GM18868 (cell line): ENCODE data around the gene POC1B.

Experiments
- ATAC-seq: cut with Tn5 transposase; IDR thresholded peaks from one replicate; pipeline ENCODE4 v1.9.1; 2021; ENCODE audit warnings: mild to moderate bottlenecking, moderate library complexity; ENCODE audit not compliant: unreplicated experiment

The POC1B gene

GRCh38 chr12:89525824-89526770, at the start of gene POC1B:
POC1B (minus strand) TSS chr12:89526047; CDS start chr12:89525895, 152 bp downstream.
- peak; percentile 65 for ATAC-seq

DNA sequence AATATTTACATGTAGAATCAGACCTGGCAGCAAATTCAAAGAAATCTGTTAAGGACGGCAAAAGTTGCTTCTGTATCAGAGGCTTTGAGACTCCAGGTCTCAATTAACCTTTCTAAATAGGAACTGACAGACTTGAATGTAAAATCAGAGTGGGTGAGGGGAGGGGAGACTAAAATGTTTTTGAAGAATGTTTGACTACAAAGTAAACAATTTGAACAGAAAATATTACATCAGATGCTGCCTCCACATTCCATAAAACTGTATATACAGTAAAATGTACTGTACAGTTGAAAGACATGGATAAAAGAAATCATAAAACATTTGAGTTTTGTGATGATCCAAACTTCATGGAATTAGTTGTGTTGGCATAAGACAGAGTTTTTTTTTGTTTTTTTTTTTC, 49.5 kb upstream of the POC1B start:
- ATAC-seq, result no peak

- peak; percentile 40 for ATAC-seq
Observed at GRCh38 chr12:89574736-89575208, 48.9 kb upstream of the POC1B start.

- ATAC-seq, result no peak
Observed at GRCh38 chr12:89573051-89573810, 47.4 kb upstream of the POC1B start.

GRCh38 chr12:89571491-89572195, 45.8 kb upstream of the POC1B start:
- ATAC-seq, result no peak

GRCh38 chr12:89568484-89568883, 42.6 kb upstream of the POC1B start:
- ATAC-seq, result no peak

DNA sequence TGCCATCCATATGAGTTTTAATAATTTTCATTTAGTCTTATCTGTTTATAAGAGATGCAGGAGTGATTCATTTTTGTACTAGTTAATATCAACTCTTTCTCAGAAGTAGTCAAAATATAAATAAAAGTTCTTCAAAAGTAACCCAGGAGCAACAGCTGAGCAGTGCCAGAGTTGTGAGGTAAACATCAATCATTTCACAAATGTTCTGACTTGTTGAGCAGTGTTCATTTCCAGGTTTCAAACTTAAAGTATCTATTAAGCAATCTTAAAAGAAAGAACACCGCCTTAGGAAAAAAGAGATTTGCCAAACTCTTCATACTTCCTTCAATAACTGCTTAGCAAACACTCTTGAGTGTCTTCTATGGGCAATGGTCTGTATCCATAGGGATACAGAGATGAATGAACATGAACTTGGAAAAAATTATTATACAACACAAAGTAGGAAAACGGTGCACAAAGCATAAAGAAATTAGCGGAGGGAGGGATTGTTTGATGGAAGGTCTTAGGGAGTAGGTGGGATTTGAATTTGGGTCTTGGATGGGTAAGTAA, 41.9 kb upstream of the POC1B start:
- ATAC-seq, result no peak

DNA sequence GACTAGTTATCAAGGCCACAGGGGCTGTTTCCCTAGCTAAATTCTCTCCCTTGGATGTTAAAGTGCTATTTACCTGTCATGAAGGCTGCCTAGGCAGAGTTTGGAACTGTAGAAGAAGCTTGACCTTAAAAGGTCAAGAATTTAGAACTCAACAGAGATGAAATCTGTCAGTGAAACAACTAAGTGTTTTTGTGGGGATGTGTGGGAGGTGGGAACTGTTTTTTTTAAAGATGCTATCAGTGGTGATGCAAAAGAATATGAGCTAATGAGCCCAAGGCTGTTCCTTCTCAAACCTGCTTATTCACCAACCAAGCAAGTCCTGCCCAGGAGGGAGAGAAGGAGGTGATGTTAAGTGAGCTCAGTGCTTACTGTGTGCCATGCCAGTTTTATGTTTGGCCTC, 40.8 kb upstream of the POC1B start:
- peak; percentile 54 for ATAC-seq

GRCh38 chr12:89565002-89565401, 39.2 kb upstream of the POC1B start:
- ATAC-seq, result no peak

DNA sequence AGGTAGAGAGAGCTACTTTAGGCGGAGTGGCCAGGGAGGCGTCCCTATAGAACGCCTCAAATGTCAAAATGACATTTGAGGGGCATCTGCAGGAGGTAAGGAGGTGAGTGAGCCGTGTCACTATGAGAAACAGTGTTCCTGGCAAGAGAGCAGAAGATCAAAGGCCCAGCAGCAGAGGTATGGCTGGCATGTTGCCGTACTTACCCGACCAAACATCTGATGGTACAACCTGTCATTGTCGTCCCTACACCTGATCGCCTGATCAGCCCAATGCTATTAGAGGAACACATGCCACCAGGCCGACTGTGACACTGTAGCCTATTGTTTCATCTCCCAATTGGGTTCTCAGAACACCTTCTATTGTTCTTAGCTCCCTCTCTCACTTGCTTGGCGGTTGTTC, 33.9 kb upstream of the POC1B start:
- ATAC-seq, result no peak

DNA sequence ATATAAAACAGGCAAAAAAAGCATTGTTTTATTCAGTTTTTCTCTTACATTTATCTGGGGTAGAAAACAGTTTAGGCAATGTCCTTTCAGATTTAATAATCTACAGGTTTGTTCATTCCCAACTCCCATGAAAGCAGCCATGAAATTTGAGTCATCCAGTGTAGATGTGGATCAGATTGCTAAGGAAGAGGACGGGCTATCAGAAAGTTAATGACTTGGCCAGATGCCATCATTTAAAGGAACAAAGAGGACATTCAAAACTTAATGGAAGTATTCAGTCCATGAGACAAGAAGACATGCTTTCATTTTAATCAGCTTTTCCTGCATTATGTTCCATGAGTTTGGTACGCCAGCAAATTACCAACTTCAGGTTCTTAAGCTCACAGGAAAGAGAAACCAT, 31.1 kb upstream of the POC1B start:
- ATAC-seq, result no peak

DNA sequence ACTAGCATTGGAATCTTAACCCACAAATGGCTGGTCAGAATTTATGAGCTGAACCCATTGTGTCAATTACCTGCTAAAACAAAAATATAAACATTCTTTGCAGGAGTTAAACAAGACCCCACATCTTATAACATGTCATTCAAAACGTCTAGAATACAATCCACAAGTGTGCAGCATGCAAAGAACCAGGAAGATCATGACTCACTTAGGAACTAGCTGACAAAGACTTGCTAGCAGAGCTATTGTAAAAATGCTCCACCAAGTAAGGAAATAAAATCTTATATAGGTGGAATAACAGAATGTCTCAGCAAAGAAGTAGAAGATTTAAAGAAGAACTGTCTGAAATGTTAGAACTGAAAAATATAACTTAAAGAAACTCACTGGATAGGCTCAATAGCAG, 26.5 kb upstream of the POC1B start:
- no peak for ATAC-seq

DNA sequence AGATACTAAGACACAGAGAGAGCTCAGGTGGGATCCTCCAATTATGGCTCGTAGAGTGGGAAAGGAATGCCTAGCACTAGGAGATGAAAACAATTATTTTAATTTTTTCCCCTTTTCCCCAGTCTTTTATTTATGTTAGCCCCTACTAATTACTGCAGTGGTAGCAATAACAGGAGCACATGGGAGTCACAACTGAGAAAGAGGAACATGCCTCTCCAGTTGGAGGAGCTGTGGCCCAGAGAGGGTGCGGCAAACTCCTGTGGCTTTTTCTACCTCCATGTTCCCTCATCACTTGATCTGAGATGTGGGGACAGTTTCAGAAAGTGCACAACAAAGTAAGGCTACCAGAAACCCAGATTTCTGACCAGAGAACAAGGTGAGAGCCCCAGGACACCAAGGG, 25.9 kb upstream of the POC1B start:
- no peak for ATAC-seq

DNA sequence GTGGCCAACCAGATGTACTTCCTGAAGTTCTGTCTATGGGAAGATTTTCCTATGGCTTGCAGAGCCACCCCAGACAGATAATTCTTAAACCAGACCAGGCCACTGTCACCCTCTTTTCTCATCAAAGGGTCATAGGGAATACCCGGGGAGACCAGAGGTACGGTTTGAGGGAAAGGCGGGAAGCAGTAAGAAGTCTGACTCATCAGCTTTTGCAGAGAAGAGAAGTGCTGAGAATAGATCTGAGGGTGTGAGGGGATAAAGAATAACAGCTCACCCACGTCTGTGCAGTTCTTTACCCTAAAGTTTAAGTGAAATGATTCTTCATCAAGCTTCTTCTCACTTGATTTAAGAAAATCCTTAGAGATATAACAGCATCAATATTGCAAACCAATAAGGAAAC, 21.3 kb upstream of the POC1B start:
- ATAC-seq, result no peak

- ATAC-seq, result no peak
Observed at GRCh38 chr12:89546151-89546550, 20.3 kb upstream of the POC1B start.

GRCh38 chr12:89544681-89545184, 18.9 kb upstream of the POC1B start:
- ATAC-seq, result no peak

- no peak for ATAC-seq
Observed at GRCh38 chr12:89544022-89544421, 18.2 kb upstream of the POC1B start.

DNA sequence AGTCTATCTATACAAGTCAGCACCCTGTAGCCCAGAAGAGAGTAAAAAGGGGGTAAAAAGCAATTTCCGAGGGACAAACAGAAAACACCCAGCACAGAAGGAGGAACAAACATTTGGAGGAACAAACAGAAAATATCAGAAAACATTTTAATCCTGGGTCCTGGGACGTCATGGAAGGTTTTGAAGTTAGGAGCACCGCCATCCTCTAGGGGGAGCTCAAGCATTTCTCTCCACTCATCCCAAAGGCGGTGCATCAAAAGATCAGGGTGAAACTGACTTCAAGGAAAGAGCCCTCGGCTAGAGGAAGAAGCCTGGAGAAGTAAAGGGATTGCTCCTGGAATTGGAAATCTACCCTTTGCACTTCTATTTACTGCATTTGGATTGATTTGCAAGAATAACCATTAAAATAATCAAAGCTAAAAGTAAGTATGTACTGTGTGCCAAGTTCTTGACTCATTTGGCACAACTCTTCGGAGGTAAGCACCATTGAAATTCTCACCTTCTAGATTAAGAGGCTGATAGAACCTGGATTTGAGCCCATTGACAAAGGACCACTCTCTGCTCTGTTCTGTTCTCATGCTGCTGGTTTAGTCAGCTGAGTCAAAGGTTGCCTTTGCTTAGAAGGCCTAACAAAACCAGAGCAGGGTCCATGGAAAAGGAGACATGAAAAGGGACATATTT, 17.2 kb upstream of the POC1B start:
- ATAC-seq, result peak; percentile 67

DNA sequence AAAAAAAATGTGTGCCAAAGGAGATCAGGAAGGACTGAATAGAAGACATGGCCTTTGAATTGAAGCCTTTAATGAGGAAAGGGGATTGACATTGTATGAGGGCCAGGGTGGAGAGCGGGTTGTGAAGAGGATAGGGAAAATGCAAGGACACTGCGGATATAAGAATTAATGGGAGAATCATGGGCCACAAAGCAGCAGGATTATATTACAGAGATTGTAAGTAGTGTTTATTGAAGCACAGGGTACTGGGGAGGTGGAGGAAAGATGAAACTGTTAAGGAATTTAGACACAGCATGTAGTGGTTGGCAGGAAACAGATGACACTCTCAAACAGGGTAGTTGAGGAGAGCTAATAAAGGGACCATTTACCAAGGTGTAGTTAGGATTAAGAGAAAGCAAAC, 16.4 kb upstream of the POC1B start:
- ATAC-seq, result no peak

GRCh38 chr12:89540586-89540985, 14.7 kb upstream of the POC1B start:
- no peak for ATAC-seq
